Heart left ventricle (tissue), 13 donors: ENCODE measurements around the gene KIRREL3.

ENCODE experiments used
- POLR2A ChIP-seq, 2 donors: fragments of 450-650 bp; IDR thresholded peaks; one replicate each; pipeline ENCODE4 v1.6.1; 2017; ENCODE audit warnings: antibody characterized with exemption in 2 of 2, mild to moderate bottlenecking in 2 of 2, moderate library complexity in 2 of 2
- TF ChIP-seq, protein P1 (sequence below), 12 donors: fragments of 200-600 bp; sonication (generic) in 4 of 12; IDR thresholded peaks; one replicate each; pipeline versions ENCODE4 v1.5.0 to v1.8.0; 2018 to 2022; ENCODE audit warnings: antibody characterized with exemption in 12 of 12, mild to moderate bottlenecking in 5 of 12
- donor health status: ischemic (EF 13 %, LVEDD 7.1; RV severe dilation, severe dysfunction).
- donor health status: DM: no; HTN: yes; CAD: no.
- donor health status: DM: no; HTN: no; CAD: no.
- donor health status: ischemic (EF 25% LVEDD 6.9; RV normal size, moderate dysfunction).
- donor health status: ischemic (EF 25% LVEDD 5.7; RV mildly dilated, moderate dysfunction).
- donor health status: ischemic (EF 35%, LVEDD 5.7; RV mildly dilated, moderate dysfunction).
- donor health status: nonischemic (EF 11% LVEDD 7.7; RV severe dilation, severe dysfunction).
- donor health status: DM: yes; HTN: yes; CAD: no.
- donor health status: PGD.
- donor health status: ischemic (EF 29% LVEDD 5.4; RV normal size, mild dysfunction).
- donor health status: nonischemic (EF 23%, LVEDD 6.1; RV moderate dilation, normal function).

DNA sequence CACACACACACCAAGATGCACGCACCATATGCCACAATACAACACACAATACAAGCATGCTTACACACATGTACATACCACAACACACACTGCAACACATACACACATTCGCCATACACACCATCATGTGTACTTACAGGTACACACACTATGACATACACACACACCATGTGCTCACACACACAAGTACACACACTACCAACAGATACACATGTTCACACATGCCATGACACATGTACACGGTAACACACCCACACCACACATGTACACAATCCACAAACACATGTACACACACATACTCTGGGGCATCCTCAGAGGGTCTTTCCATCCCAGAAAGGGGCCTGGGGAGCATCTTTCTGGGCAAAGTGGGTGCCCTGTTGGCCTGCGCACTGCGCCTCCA is 562.8 kb downstream of the KIRREL3 start:
- TF ChIP-seq POLR2A (IDR thresholded peaks at IDR 0.05), result no peak
- TF ChIP-seq, protein P1, sequence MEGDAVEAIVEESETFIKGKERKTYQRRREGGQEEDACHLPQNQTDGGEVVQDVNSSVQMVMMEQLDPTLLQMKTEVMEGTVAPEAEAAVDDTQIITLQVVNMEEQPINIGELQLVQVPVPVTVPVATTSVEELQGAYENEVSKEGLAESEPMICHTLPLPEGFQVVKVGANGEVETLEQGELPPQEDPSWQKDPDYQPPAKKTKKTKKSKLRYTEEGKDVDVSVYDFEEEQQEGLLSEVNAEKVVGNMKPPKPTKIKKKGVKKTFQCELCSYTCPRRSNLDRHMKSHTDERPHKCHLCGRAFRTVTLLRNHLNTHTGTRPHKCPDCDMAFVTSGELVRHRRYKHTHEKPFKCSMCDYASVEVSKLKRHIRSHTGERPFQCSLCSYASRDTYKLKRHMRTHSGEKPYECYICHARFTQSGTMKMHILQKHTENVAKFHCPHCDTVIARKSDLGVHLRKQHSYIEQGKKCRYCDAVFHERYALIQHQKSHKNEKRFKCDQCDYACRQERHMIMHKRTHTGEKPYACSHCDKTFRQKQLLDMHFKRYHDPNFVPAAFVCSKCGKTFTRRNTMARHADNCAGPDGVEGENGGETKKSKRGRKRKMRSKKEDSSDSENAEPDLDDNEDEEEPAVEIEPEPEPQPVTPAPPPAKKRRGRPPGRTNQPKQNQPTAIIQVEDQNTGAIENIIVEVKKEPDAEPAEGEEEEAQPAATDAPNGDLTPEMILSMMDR (IDR thresholded peaks at IDR 0.05), result no peak
